ENCODE measurements around the gene VARS2.

VARS2 gene

DNA sequence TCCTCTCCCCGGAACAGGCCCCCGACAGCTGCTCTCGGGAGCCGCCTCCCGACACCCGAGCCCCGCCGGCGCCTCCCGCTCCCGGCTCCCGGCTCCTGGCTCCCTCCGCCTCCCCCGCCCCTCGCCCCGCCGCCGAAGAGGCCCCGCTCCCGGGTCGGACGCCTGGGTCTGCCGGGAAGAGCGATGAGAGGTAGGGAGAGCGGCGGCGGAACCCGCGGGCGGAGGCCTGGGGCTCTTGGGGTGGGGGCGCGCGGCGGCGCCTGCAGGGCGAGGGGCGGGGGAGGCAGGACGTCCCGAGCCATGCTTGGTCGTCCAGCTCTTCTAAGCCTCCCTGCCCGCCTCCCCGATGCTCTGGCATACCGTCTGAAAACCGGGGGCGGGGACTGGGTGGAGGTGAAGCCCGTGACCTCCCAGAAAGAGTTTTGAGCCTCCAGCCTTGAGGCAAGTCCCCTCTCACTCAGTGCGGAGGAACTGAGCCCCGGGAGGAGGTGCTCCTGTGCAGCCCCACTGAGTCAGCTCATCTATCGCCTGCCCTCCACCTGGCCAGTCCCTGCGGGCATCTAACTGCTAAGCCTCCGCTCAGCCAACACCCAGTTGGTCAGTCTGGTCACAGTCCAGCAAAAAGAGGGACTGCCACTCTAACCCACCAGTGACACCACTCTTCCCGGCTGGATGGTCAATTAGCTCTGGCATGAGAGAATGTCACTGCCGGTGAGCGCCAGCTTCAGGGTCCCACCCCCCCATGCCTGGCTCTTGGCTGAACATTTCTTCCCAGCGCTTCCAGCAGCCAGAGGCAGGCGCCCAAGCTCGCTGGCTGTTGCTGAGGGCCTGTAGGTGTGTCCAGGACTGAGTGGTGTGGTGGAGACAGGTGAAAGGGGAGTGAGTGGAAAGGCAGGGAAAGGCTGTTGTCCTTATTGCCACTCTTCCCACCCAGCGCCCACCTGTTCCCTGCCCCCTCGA lies 29.2 kb upstream of the VARS2 start:
- DNase-seq, result no peak

DNA sequence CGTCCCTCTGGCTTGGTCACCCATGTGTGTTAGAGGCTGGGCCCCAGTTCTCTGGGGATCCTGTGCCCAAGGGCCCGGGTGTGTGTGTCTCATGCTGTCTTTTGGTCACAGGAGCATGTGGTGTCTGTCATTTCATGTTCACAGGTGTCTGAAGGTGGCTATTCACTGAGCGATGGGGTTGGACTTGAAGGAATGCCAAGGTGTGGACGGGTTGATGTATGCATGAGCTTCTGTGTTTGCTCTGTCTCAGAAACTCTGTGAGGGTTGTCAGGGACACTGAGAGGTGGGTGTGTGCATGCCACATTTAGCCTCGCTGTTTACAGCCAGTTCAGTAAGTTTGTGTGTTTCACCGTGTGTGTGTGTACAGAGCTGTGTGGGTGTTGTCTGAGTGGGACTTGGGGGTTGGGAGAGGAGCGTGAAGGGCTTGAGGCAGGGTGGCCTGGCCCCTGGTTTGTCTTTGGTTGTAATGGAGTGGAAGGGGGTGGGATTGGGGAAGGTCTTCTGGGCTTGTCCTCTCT lies 28.5 kb upstream of the VARS2 start:
- DNase-seq, result no peak

DNA sequence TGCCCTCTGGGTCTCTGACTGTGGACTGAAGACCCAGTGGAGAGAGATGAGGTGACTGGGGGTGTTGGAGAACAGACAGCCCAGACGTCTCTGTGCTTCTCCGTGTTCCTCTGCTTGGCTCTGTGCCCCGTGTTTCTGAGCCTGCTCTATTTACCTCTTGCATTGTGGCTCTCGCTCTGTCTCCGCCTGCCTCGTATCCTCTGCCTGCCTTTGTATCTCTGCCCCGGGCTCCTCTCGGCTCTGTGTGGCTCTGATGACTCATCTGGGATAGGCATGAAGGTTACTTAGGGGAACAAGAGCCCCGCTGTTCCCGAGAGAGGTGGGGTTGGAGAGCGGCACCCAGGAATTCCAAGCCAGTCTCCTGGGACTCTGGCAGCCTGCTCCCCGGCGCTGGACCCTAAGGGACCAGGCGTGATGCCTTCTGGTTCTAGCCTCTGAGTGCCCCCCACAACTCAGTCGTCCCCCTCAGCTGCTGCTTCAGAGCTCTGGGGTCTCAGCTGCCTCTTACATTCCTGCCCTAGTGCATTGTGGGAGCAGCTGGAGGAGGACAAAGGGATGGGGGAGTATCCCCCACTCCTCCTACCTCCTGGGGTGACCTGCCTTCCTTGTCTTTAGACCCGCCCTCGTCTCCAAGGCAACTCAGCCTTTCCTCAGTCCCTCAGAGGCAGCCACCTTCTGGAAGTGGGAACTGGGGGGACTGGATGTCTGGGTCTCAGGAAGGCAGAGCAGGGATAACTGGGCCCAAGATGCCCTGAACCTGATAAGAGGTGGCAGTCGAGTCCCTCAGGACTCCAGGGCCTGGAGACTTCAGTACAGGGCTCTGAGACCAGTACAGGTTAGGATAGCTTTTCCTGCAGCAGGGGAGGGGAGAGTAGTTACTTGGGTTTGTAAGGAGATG lies 27.8 kb upstream of the VARS2 start:
- no peak for DNase-seq

DNA sequence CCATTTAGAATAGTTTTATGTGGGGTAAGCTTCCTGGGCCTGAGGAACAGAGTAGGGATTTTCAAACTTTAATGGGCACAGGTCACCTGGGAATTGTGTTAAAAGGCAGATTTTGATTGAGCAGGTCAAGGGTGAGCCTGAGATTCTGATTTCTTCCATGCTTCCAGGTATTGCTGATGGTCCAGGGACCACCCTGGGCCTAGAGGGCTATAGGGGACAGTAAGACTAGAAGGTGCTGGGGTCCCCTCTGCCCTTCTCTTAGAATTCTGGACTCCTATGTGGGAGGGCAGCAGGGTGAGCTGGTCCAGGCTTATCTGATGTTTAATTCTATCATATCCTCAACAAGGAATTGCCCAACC lies 27.2 kb upstream of the VARS2 start:
- DNase-seq, result no peak

DNA sequence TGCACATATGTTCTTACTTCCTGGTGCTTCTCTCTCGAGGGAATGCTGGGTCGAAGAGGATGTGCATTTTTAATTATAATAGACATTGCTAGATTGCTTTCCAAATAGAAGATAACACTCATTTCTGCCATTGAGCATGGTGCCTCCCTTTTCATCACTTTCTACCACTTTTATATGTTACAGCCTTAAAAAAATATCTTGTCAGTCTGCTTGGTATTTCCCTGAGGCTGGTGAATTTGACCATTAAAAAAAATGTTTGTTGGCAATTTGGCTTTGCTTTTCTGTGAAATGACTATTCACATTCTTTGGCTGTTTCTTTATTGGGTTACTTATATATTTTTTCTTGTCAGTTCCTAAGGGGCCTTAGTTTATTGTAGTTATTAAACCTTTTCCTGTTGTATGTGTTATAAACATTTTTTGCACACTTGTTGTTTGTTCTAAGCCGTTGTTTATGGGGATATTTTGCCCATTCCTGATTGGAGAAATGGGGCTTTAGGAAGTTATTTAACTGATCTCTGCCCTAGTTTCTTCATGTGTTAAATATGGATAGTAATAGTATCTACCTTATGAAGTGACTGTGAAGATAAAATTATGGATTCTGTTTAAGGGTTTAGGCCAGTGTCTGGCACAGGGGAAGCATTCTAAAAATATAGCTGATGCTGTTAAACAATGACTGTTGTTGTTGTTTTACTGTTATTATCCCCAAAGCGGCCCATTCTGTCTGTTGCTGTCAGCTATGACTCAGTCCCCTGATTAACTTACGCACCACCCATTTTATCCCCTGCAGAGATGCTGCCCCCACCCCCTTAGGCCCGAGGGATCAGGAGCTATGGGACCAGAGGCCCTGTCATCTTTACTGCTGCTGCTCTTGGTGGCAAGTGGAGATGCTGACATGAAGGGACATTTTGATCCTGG lies 25.9 kb upstream of the VARS2 start:
- no peak for DNase-seq

DNA sequence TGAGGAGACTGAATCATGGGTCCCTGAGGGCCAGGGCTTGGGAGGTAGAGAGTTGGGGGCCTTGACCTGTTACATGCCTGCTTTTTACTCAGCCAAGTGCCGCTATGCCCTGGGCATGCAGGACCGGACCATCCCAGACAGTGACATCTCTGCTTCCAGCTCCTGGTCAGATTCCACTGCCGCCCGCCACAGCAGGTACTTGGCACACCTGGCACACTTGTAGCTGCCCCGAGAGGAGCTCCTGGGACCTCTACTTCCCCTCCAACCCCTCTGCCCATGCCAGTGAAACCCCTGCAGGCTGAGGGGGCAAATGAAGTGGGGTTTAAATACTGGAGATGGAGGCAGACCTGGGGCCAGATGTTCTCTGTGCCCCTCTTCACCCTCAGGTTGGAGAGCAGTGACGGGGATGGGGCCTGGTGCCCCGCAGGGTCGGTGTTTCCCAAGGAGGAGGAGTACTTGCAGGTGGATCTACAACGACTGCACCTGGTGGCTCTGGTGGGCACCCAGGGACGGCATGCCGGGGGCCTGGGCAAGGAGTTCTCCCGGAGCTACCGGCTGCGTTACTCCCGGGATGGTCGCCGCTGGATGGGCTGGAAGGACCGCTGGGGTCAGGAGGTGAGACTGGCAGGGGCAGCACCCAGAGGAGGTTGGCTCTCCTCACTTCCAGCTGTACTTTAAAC lies 25.1 kb upstream of the VARS2 start:
- no peak for DNase-seq

DNA sequence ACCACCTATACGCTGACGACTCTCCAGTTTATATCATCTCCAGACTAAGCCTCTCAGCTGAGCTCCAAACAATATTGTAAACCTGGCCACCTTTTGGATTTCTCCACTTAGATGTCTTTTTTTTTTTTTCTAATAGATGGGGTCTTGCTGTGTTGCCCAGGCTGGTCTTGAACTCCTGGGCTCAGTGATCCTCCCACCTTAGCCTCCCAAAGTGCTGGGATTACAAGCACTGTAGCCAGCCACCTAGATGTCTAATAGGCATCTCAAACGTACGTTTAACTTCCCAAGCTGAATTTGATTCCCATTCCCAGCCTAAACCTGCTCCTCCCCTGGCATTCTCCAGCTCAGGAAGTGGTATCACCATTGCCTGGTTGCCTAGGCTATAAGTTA lies 24.5 kb upstream of the VARS2 start:
- DNase-seq, result no peak

DNA sequence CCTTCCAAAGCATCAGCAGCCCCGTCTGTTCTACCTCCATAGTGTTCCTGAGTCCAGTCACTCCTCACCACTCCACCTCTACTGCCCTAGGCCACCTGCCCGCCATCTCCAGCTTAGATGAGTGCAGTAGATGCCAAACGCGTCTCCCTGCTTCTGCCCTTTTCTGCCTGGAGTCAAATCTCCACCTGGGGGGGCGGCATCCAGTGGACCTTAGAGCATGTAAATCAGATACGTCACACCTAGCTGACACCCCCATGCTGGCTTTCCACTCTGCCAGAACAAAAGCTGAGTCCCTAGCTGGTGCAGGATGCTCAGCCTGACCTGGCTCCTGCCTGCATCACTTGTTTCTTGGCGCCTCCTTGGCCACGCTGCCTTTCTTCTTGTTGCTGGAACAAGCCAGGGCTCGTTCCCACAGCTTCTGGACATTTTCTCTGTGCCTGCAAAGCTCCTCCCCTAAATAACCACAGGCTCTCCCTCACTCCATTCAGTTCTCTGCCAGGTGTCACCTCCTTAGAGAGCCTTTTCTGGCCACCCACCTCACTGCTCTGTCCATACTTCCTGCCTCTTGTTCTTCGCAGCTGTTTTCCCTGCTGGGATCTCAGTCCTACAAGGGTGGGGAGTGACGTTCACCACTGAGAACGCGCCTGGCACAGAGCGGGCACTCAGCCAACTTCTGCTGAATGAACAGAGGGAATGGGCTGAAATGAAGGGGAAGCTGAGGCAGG lies 24.0 kb upstream of the VARS2 start:
- no peak for DNase-seq

DNA sequence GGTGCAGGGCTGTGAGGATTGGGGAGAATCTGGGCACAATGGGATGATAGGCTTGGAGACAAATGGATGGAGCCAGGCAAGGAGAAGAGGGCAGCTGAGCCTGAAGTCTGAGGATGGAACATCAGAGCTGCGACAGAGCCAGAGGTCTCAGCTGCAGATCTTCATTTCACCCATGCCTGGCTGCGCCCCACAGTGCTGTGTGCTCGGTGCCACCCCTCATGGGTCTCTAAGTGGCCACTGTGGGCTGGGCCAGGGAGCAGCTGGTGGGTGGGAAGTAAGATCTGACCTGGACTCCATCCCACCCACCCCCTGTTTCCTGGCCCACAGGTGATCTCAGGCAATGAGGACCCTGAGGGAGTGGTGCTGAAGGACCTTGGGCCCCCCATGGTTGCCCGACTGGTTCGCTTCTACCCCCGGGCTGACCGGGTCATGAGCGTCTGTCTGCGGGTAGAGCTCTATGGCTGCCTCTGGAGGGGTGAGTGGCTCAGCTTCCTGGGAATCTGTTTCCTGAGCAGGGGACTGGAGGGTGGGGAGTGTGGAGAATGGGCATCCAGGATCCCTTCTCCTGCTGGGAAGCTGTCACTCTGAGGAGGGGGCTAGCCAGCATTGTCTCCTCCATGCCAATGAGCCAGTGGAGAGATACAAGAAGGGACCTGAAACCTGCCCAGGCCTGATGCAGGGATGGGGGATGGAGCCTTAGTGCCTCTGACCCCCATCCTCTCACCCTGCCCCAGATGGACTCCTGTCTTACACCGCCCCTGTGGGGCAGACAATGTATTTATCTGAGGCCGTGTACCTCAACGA lies 23.2 kb upstream of the VARS2 start:
- DNase-seq, result no peak

DNA sequence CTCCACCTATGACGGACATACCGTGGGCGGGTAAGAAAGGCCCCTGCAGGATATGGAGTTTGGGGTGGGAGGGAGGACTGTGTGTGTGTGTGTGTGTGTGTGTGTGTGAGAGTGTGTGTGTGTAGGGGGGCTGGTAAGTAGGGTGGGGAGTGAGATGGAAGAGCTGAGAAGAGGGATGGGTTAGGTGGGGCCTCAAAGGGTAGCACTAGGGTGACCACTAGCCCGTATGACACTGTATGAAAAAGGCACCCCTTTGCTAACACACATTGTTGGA lies 22.7 kb upstream of the VARS2 start:
- DNase-seq, result no peak

DNA sequence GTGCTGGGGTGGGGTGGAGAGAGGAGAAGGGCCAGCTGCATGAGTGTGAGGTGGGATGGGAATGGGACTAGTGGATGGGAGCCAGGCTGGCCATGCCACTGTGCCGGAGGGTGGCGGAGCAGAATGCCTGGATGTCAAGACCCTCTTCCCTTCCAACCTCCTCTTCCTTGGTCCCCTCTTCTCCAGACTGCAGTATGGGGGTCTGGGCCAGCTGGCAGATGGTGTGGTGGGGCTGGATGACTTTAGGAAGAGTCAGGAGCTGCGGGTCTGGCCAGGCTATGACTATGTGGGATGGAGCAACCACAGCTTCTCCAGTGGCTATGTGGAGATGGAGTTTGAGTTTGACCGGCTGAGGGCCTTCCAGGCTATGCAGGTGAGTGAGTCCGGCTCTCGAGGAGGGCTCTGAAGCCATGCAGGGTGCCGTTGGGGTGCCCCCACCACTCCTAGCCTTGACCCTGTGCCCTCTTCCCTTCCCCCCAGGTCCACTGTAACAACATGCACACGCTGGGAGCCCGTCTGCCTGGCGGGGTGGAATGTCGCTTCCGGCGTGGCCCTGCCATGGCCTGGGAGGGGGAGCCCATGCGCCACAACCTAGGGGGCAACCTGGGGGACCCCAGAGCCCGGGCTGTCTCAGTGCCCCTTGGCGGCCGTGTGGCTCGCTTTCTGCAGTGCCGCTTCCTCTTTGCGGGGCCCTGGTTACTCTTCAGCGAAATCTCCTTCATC lies 22.1 kb upstream of the VARS2 start:
- DNase-seq, result no peak

DNA sequence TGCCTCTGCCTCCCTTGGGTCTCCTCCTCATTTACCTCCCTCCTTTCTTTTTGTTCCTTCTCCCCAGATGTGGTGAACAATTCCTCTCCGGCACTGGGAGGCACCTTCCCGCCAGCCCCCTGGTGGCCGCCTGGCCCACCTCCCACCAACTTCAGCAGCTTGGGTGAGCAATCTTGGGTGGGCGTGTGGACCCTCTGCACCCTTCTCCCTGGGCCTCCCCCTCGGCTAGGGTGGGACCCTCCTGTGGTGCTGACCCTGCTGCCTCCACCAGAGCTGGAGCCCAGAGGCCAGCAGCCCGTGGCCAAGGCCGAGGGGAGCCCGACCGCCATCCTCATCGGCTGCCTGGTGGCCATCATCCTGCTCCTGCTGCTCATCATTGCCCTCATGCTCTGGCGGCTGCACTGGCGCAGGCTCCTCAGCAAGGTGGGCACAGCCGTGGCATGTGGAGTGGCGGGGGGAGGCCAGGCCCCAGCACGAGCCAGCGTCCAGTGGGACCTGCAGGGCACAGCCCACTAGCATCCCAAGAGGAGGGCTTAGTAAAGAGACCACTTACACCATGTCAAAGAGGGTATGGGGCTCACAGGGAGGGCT lies 20.9 kb upstream of the VARS2 start:
- DNase-seq, result no peak

DNA sequence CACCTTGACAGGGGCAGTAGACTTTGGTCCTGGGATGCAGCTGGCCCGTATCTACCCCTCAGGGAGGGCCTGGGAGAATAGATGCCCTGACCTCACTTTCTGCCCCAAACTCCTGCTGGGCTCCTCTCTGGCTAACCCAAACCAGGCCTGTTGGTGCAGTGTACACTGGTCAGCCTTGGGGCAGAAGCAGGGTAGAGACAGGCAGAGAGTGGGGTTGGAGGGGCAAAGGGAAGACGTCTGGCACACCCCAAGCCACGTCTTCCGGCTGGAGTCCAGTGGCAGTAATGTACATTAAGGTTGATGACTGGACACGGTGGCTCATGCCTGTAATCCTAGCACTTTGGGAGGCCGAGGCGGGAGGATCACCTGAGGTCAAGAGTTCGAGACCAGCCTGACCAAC lies 20.4 kb upstream of the VARS2 start:
- no peak for DNase-seq

DNA sequence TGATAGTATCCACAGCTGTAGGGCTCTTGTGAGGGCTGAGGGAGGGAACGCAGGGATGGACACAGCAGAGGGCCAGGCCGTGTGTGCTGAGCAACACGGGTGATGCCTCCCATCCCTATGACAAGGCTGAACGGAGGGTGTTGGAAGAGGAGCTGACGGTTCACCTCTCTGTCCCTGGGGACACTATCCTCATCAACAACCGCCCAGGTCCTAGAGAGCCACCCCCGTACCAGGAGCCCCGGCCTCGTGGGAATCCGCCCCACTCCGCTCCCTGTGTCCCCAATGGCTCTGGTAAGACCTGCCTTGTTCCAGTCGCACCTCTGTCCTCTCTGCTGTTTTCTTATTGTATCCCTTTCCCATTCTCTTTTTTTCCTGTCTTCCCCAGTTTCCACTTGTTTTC lies 19.7 kb upstream of the VARS2 start:
- no peak for DNase-seq

DNA sequence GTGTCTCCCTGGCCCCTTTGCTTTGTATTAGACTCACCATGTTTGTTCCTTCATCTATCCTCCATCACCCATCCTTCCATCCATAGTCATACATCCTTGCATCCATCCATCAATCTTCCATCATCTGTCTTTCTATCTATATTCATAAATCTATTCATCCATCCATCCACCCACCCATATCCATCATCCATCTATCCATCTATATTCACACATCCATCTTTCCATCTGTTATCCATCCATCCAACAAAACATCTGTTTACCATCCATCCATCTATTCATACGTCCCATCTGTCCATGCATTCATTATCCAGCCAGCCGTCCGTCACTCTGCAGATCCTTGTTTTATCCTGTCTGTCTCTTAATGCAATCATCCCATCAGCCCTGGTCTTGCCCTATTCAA lies 19.1 kb upstream of the VARS2 start:
- no peak for DNase-seq

DNA sequence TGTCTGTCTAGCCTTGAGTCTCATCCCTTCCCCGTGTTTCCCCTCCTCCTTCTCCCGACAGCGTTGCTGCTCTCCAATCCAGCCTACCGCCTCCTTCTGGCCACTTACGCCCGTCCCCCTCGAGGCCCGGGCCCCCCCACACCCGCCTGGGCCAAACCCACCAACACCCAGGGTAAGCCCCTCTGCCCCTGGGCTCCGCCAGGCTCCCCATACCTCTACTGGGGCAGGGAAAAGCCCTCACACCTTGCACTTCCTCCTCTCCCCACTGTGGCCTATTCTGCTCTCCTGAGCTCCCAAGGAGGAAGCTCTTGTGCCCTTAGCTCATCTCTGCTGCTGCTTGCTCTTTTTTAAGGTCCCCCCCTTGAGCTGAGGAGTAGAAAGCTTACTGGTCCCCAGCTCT lies 18.7 kb upstream of the VARS2 start:
- no peak for DNase-seq

DNA sequence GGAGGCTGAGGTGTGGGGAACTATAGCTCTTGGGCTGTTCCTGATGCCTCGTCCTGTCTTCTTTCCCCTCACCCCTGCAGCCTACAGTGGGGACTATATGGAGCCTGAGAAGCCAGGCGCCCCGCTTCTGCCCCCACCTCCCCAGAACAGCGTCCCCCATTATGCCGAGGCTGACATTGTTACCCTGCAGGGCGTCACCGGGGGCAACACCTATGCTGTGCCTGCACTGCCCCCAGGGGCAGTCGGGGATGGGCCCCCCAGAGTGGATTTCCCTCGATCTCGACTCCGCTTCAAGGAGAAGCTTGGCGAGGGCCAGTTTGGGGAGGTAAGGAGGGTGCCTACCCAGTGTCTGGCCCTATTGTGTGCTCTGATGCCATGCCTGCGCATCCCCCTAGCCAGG lies 17.5 kb upstream of the VARS2 start:
- no peak for DNase-seq

DNA sequence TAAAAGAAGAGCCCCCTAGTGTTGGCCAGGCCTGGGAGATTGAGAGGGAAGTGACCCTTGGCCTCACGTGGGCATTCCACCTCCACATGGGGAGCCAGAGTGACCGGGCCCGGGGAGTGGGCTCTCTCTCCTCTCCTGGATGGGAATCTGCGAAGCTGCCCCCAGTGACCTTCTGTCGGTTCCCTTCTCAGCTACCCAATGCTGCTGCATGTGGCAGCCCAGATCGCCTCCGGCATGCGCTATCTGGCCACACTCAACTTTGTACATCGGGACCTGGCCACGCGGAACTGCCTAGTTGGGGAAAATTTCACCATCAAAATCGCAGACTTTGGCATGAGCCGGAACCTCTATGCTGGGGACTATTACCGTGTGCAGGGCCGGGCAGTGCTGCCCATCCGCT lies 16.2 kb upstream of the VARS2 start:
- no peak for DNase-seq

DNA sequence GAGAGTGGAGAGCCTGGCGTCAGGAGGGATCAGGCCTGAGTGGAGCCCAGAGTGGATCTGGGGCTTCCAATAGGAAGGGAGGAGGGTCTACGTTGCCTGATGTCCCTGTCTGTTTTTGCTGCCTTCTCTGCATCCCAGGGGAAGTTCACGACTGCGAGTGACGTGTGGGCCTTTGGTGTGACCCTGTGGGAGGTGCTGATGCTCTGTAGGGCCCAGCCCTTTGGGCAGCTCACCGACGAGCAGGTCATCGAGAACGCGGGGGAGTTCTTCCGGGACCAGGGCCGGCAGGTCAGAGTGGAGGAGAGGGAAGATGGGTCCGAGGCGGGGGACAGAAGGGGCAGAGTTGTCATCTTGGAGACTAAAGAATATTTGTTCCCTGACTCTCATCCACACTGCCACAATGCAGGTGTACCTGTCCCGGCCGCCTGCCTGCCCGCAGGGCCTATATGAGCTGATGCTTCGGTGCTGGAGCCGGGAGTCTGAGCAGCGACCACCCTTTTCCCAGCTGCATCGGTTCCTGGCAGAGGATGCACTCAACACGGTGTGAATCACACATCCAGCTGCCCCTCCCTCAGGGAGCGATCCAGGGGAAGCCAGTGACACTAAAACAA lies 15.2 kb upstream of the VARS2 start:
- DNase-seq, result no peak
